OCI-LY7 (cell line): ENCODE data around the gene NOXO1. TPM values are rescaled to one million over a fixed set of nuclear protein-coding genes. Genes with fewer than 3 reads are reported as not detected.

Experiments
- BruUV-seq: library from RNA; stranded (reverse); fragments of 400-500 nt; replicated peaks from 2 replicates; lab custom pipeline; 2021; lab: Mats Ljungman, UMichigan
- CTCF ChIA-PET: fragments of 300-600 bp; sonication (Branson Sonifier 250); formaldehyde crosslinking; loops from one replicate; lab custom pipeline; 2022; ENCODE audit warnings: antibody characterized with exemption; ENCODE audit not compliant: unreplicated experiment; lab: Charles Lee
- POLR2A ChIA-PET: fragments of 300-600 bp; sonication (Branson Sonifier 250); formaldehyde crosslinking; loops from one replicate; lab custom pipeline; 2022; ENCODE audit warnings: antibody characterized with exemption; lab: Charles Lee
- DNase-seq: peaks from one replicate; pipeline ENCODE4 v3.0.0-alpha.2; 2015; ENCODE audit warnings: low spot score
- H2AFZ ChIP-seq: fragments of 200-600 bp; sonication (generic), shearing (Covaris generic); 2 replicates; pipeline ENCODE4 v1.6.1; 2014; ENCODE audit warnings: mild to moderate bottlenecking, antibody characterized with exemption, low read length, moderate library complexity
- H3K27ac ChIP-seq: fragments of 200-600 bp; sonication (generic); 2 replicates; pipeline ENCODE4 v1.5.1; 2014; ENCODE audit warnings: mixed run types, low read depth, mild to moderate bottlenecking, moderate library complexity, low read length, inconsistent platforms; ENCODE audit not compliant: poor library complexity, severe bottlenecking
- H3K36me3 ChIP-seq: fragments of 200-600 bp; sonication (generic); 2 replicates; pipeline ENCODE4 v1.6.1; 2014; ENCODE audit warnings: mild to moderate bottlenecking, antibody characterized with exemption, low read length, moderate library complexity, mixed read lengths; ENCODE audit not compliant: insufficient read depth
- H3K4me1 ChIP-seq: fragments of 200-600 bp; sonication (generic); 2 replicates; pipeline ENCODE4 v1.5.1; 2014; ENCODE audit warnings: mild to moderate bottlenecking, low read length; ENCODE audit not compliant: insufficient read depth, poor library complexity, severe bottlenecking
- H3K4me2 ChIP-seq: fragments of 200-600 bp; sonication (generic); 2 replicates; pipeline ENCODE4 v1.6.1; 2014; ENCODE audit warnings: mild to moderate bottlenecking, low read length
- H3K4me3 ChIP-seq: fragments of 200-600 bp; sonication (generic); 2 replicates; pipeline ENCODE4 v1.5.1; 2014; ENCODE audit warnings: mild to moderate bottlenecking, low read depth, low read length; ENCODE audit not compliant: poor library complexity, severe bottlenecking
- H3K79me2 ChIP-seq: fragments of 200-600 bp; sonication (generic); 2 replicates; pipeline ENCODE4 v1.6.1; 2016; ENCODE audit warnings: low read depth, mild to moderate bottlenecking, low read length, moderate library complexity, mixed read lengths; ENCODE audit not compliant: insufficient read depth
- H3K9me2 ChIP-seq: fragments of 200-600 bp; sonication (generic); 2 replicates; pipeline ENCODE4 v1.6.1; 2016; ENCODE audit warnings: mild to moderate bottlenecking, low read length, mixed read lengths; ENCODE audit not compliant: insufficient read depth
- H3K9me3 ChIP-seq: fragments of 200-600 bp; sonication (generic); 2 replicates; pipeline ENCODE4 v1.6.1; 2014; ENCODE audit warnings: mild to moderate bottlenecking, mixed run types, low read length, mixed read lengths
- H4K20me1 ChIP-seq: fragments of 200-600 bp; sonication (generic); 2 replicates; pipeline ENCODE4 v1.6.1; 2014; ENCODE audit warnings: mild to moderate bottlenecking, antibody characterized with exemption, low read length, moderate library complexity, mixed read lengths; ENCODE audit not compliant: insufficient read depth
- EZH2phosphoT487 ChIP-seq: fragments of 200-600 bp; sonication (generic); IDR thresholded peaks from 2 replicates; pipeline ENCODE4 v1.6.1; 2018; ENCODE audit warnings: low read depth, borderline replicate concordance, mild to moderate bottlenecking, mixed run types, antibody characterized with exemption, low read length, moderate library complexity, mixed read lengths
- intact Hi-C: fragments of 100-400 bp; cut with micrococcal nuclease; formaldehyde crosslinking; loops from one replicate; pipeline ENCODE4 v1.10.0; 2022; ENCODE audit not compliant: unreplicated experiment
- total RNA-seq, 2 experiments: library from RNA; depleted of rRNA in 1 of 2; stranded (reverse); fragments of >200 nt in 1 of 2; shearing (Covaris generic) in 1 of 2; gene quantifications; 2 replicates each; pipeline ENCODE4 v1.2.3, GENCODE V29; 2014 to 2022
- TF ChIP-seq, protein P1 (sequence below): fragments of 200-600 bp; sonication (generic); conservative IDR thresholded peaks from 2 replicates; pipeline ENCODE4 v1.5.1; 2014; ENCODE audit warnings: mild to moderate bottlenecking, antibody characterized with exemption, low read length, moderate library complexity, mixed read lengths

The NOXO1 gene
- total RNA-seq, 2 experiments from 2014 or later, result 0.22 to 0.30 TPM

DNA sequence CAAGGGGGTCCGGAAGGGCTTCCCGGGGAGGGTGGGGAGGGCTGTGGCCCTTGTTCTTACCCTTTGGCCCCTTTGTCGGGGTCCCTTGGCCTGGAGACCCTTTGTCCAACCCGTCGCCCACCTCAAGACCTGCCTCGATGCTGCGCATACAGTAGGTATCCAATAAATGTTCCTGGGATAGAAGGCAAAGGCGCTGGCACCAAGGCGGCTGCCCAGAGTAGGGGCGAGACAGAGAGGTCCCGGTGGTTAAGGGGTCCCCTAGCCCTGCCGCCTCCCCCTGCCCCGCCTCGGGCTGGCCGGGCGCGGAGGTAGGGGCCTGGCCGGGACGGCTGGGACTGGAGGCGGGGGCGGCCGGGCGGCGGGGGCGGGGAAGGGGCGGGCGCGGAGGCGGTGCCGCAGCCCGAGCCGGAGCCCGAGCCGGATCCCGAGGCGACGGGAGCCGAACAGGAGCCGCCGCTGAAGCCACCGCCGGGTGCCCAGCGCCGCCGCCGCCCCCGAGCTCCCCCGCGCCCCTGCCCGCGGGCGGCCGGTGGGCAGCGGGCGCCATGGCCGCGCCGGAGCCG lies 45.3 kb upstream of the NOXO1 start, which contains the start of gene NHERF2:
TSS of gene NHERF2 (plus strand) at position 442 of the 563 bp plus-strand sequence. CDS start at position 546, 104 bp downstream.
- Histone ChIP-seq H3K36me3 (no peaks in the 10 kb centered on the region), H3K27ac (no peak within 1 kb of the TSS), H2AFZ (no peak within 1 kb of the TSS), H3K4me3 (no peak within 1 kb of the TSS), H3K4me1 (peaks cover 13% of the 10 kb centered on the region), H3K4me2 (peak within 1 kb of the TSS; percentile 33), H3K9me3 (no peaks in the 10 kb centered on the region), H3K79me2 (no peaks in the 10 kb centered on the region), H4K20me1 (no peaks in the 10 kb centered on the region), H3K9me2 (no peaks in the 10 kb centered on the region)
- no peak for DNase-seq
- intact Hi-C loops, result no loop called here
- BruUV-seq, result no TSS peak
- ChIA-PET POLR2A (no interaction called here), CTCF (no interaction called here)
- TF ChIP-seq, protein P1, sequence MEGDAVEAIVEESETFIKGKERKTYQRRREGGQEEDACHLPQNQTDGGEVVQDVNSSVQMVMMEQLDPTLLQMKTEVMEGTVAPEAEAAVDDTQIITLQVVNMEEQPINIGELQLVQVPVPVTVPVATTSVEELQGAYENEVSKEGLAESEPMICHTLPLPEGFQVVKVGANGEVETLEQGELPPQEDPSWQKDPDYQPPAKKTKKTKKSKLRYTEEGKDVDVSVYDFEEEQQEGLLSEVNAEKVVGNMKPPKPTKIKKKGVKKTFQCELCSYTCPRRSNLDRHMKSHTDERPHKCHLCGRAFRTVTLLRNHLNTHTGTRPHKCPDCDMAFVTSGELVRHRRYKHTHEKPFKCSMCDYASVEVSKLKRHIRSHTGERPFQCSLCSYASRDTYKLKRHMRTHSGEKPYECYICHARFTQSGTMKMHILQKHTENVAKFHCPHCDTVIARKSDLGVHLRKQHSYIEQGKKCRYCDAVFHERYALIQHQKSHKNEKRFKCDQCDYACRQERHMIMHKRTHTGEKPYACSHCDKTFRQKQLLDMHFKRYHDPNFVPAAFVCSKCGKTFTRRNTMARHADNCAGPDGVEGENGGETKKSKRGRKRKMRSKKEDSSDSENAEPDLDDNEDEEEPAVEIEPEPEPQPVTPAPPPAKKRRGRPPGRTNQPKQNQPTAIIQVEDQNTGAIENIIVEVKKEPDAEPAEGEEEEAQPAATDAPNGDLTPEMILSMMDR, result no peak
- no peak for TF ChIP-seq EZH2phosphoT487

DNA sequence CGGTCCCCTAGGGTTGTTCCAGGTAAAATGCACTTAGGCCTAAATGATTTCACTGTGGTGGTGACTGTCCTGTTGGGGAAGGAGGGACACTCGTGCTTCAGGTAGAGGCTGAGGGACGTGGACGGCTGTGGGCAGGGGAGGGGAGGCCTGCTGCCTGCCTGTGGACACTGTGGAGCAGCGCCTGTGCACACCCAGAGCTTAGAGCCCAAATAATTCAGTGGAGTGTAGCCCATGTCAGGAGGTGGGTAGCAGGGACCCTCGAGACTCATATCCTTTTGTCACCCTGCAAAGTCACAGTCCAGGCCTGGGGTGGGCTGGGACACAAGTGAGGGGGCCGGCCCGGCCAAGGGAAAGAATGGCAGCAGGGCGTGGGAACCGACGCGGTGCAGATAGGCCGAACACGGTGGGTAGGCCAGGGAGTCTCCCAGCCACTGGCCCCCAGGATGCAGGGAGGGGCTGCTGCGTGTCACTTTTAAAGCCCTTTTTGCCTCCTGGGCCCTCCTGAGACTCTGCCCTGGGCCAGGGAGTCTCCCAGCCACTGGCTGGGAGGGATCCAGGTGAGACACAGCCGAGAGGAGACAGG lies 44.7 kb upstream of the NOXO1 start:
- Histone ChIP-seq H3K9me2 (no peaks in the 10 kb centered on the region), H3K27ac (no peak overlapping the region), H3K4me2 (peak overlapping the region; percentile 17; the same call in 1 of the 2 replicates), H3K79me2 (no peaks in the 10 kb centered on the region), H4K20me1 (no peaks in the 10 kb centered on the region), H3K36me3 (no peaks in the 10 kb centered on the region), H2AFZ (no peak overlapping the region), H3K4me1 (peaks cover 13% of the 10 kb centered on the region), H3K9me3 (no peaks in the 10 kb centered on the region), H3K4me3 (no peak overlapping the region)
- BruUV-seq, result no TSS peak
- DNase-seq, result no peak
- TF ChIP-seq, protein P1, result no peak
- TF ChIP-seq EZH2phosphoT487, result no peak
- ChIA-PET CTCF (no interaction called here), POLR2A (no interaction called here)
- intact Hi-C loops, result no loop called here

DNA sequence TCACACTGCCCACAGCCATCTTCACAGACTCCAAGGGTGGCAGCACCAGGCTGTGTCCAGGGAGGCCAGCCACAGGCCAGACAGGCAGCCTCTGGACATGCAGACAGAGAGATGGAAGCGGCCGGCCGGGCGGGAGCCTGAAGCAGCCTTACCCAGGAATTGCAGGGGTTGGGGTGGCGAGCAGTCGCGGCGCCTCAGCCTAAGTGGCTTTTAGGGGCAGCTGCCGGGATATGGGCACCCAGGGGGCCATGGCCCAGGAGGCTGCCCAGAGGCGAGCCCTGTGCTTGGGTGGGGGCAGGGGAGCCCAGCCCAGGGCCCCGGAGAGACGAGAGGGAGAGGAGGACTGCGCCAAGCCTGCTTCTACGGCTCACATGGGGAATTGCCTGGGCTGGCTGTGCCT lies 44.0 kb upstream of the NOXO1 start:
- CTCF ChIA-PET, result no interaction called here
- intact Hi-C loops, result no loop called here

More for the DNA sequence above, 44.0 kb upstream of the NOXO1 start:
- TF ChIP-seq, protein P1, result no peak
- no peak for TF ChIP-seq EZH2phosphoT487
- Histone ChIP-seq H4K20me1 (no peaks in the 10 kb centered on the region), H3K4me1 (peaks cover 13% of the 10 kb centered on the region), H3K27ac (no peak overlapping the region), H3K9me3 (no peaks in the 10 kb centered on the region), H3K9me2 (no peaks in the 10 kb centered on the region), H3K4me3 (no peak overlapping the region), H2AFZ (no peak overlapping the region), H3K79me2 (no peaks in the 10 kb centered on the region), H3K36me3 (no peaks in the 10 kb centered on the region), H3K4me2 (no peak overlapping the region)
- no TSS peak for BruUV-seq
- POLR2A ChIA-PET, result no interaction called here
- DNase-seq, result no peak
